Activated CD8-positive, alpha-beta memory T cell treated with anti-CD3 and anti-CD28 coated beads for 36 hours (primary cell): ENCODE measurements around the gene VEGFB. TPM values are rescaled to one million over a fixed set of nuclear protein-coding genes. Genes with fewer than 3 reads are reported as not detected.

Experiments used
- CTCF ChIA-PET: fragments of 350-600 bp; sonication (Branson Sonifier 250); formaldehyde crosslinking; loops from one replicate; lab custom pipeline; 2021; ENCODE audit warnings: antibody characterized with exemption; lab: Charles Lee
- POLR2A ChIA-PET: fragments of 350-600 bp; sonication (Branson Sonifier 250); formaldehyde crosslinking; loops from one replicate; lab custom pipeline; 2021; ENCODE audit warnings: antibody characterized with exemption; lab: Charles Lee
- total RNA-seq, 2 experiments: library from RNA; stranded (reverse); gene quantifications; one replicate each; pipeline ENCODE4 v1.2.3, GENCODE V29; 2021

Gene VEGFB
- total RNA-seq, 2 experiments from 2014 or later, result 83.0 to 86.8 TPM

GRCh38 chr11:64258946-64259532, 24.7 kb downstream of the VEGFB start:
- CTCF ChIA-PET, result interaction anchor here (1.3 to 2.0 kb wide), 2 partner anchors 10 to 12 kb away, joined by 4 to 7 read pairs; no protein-coding TSS in a partner anchor
- POLR2A ChIA-PET, result no interaction called here

DNA sequence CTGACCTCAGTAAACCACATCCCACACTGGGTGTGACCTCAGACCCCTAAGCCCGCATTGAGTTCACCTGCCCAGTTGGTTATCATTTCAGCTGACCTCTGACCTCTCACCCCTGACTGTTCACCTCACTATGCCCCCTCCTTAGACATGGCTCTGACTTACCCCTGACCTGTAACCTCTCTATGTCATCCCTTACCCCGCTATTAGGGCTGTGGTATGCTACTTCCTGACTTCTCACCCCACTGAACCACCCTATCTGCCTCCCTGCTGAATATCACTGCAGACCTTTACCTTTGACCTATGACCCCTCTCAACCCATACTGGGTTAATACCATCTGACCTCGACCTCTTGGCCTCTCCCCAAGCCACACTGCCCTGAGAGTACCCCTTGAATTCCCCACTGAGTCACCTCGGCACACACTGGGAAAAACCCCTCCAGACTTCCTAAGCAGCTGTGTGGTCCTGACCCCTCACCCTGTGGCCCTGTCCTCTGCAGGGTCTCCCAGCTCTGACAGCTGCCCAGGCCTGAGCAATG, 25.2 kb downstream of the VEGFB start:
- CTCF ChIA-PET, result interaction anchor here (1.3 kb wide), 1 partner anchor 12 kb away, joined by 4 read pairs; no protein-coding TSS in a partner anchor
- POLR2A ChIA-PET, result no interaction called here

DNA sequence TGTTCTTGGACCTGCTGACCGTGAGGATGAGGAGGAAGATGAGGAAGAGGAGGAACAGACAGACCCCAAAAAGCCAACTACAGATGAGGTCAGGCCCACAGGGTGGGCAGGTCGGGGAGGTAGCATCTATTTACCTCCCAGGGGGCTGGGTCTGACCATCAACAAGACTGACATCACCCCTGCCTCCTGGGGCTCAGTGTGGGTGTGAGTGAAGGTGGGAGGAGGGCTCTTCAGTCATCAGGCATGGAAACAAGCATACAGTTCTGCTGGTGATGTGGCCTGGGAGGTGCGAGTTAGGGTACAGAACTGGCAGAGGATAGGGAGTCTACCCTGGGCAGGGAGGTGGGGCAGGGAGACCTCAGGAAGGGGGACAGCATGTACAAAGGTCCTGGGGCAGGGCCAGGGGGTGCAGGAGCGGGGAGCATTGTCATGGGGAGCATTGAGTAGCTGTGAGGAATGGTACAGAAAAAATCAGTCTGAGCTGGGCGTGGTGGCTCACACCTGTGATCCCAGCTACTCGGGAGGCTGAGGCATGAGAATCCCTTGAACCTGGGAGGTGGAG, 25.8 kb downstream of the VEGFB start:
- ChIA-PET CTCF (interaction anchor here (0.8 kb wide), 1 partner anchor 10 kb away, joined by 3 read pairs; no protein-coding TSS in a partner anchor), POLR2A (no interaction called here)

GRCh38 chr11:64261556-64262080, 27.2 kb downstream of the VEGFB start:
- CTCF ChIA-PET, result interaction anchor here (1.0 to 1.2 kb wide), 2 partner anchors 10 to 15 kb away, joined by 4 read pairs; partner anchors contain the start of gene PPP1R14B
- POLR2A ChIA-PET, result interaction anchor here (1.0 kb wide), 1 partner anchor 43 kb away, joined by 4 read pairs; no protein-coding TSS in a partner anchor

DNA sequence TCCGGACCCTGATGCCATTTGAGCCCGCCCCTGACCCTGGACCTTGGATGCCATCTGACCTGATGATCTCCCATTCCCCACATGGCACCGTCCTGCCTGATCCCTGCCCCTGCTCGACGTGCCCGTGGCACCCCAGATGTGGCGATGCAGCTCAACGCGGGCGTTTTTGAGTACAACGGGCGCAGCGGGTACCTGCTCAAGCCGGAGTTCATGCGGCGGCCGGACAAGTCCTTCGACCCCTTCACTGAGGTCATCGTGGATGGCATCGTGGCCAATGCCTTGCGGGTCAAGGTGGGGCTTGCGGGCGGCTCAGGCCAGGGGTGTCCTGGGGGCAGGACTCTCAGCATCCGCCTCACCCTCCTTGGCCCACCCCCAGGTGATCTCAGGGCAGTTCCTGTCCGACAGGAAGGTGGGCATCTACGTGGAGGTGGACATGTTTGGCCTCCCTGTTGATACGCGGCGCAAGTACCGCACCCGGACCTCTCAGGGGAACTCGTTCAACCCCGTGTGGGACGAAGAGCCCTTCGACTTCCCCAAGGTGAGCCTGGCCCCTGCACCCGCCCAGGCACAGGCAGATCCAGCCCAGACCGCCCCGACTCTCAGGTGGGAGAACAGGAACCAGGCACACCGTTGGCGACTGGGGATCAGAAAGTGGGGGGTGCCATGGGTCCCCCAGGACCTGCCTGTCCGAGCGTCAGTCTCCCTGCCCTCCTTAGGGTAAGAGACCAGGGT, 28.1 kb downstream of the VEGFB start:
- CTCF ChIA-PET, result interaction anchor here (1.2 to 3.4 kb wide), 2 partner anchors 12 to 16 kb away, joined by 4 to 16 read pairs; partner anchors contain the start of genes PLCB3 and PPP1R14B
- POLR2A ChIA-PET, result interaction anchor here (0.5 kb wide), 1 partner anchor 17 kb away, joined by 5 read pairs; no protein-coding TSS in a partner anchor

DNA sequence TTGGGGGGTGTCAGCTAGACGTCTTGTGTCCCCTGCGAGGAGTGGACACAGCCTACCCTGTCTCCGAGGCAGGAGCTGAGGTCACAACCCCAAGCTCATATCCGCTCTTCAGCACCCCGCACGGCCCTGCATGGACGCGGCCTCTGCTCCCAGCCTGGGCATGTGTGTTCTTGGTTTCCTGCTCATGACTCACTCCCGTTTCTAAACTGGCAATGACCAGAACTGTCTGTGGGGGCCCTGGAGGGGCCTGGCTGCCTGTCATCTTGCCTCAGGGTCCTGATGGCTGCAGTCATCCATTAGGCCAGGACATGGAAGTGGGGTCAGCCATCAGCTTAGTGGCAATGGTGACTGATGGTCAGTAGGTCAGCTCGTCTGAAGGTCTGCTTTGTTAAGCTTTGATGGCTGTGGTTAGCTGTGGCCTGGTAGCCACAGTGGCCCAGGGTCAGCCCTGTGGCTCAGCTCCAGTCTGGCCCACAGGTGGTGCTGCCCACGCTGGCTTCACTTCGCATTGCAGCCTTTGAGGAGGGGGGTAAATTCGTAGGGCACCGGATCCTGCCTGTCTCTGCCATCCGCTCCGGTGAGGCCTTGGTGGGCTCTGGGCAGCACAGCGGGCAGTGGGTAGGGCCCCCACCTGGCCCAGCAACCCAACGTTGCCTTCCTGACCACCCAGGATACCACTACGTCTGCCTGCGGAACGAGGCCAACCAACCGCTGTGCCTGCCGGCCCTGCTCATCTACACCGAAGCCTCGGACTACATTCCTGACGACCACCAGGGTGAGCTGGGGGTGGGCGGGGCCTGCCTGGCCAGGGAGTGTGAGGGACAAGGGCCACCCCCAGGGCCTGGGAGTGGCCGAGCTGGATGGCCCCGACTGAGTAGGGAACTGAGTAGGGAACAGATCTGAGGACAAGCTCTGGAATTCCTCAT, 28.9 kb downstream of the VEGFB start:
- ChIA-PET CTCF (interaction anchor here (1.1 to 3.4 kb wide), 2 partner anchors 13 to 30 kb away, joined by 3 to 16 read pairs; partner anchors contain the start of gene PLCB3), POLR2A (interaction anchor here (0.5 kb wide), 1 partner anchor 18 kb away, joined by 5 read pairs; no protein-coding TSS in a partner anchor)

- POLR2A ChIA-PET, result no interaction called here
Observed at GRCh38 chr11:64263947-64264317, 29.5 kb downstream of the VEGFB start.

DNA sequence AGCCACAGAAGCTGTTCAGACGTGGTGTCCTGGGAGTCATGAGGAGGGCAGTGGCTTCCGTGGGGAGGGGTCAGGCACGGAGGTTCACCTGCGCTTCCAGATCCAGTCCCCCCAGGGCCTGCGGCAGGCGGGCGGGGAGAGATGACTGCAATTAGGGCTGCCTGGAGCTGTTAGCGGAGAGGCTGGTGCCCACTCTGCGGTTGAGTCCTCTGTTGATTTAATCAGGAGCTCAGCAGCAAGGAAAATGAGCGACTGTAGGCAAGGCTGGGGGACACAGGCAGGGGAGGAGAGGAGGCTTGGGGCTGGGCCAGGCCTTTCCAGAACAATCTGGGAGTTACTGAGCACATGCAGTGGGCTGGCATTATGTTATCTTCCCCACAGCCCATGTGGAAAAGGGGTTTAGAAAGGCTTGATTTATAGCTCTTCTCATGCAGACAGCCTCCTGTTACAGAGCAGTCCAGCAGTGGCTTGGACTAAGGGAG, 30.0 kb downstream of the VEGFB start:
- POLR2A ChIA-PET, result interaction anchor here (0.5 kb wide), 1 partner anchor 11 kb away, joined by 7 read pairs; no protein-coding TSS in a partner anchor
- CTCF ChIA-PET, result interaction anchor here (1.0 to 3.4 kb wide), 4 partner anchors 14 to 40 kb away, joined by 3 to 16 read pairs (median 4); partner anchors contain the start of gene PLCB3

More at GRCh38 chr11:64263947-64264317, 29.5 kb downstream of the VEGFB start:
- CTCF ChIA-PET, result interaction anchor here (1.0 to 3.4 kb wide), 4 partner anchors 13 to 40 kb away, joined by 3 to 16 read pairs (median 4); partner anchors contain the start of gene PLCB3

DNA sequence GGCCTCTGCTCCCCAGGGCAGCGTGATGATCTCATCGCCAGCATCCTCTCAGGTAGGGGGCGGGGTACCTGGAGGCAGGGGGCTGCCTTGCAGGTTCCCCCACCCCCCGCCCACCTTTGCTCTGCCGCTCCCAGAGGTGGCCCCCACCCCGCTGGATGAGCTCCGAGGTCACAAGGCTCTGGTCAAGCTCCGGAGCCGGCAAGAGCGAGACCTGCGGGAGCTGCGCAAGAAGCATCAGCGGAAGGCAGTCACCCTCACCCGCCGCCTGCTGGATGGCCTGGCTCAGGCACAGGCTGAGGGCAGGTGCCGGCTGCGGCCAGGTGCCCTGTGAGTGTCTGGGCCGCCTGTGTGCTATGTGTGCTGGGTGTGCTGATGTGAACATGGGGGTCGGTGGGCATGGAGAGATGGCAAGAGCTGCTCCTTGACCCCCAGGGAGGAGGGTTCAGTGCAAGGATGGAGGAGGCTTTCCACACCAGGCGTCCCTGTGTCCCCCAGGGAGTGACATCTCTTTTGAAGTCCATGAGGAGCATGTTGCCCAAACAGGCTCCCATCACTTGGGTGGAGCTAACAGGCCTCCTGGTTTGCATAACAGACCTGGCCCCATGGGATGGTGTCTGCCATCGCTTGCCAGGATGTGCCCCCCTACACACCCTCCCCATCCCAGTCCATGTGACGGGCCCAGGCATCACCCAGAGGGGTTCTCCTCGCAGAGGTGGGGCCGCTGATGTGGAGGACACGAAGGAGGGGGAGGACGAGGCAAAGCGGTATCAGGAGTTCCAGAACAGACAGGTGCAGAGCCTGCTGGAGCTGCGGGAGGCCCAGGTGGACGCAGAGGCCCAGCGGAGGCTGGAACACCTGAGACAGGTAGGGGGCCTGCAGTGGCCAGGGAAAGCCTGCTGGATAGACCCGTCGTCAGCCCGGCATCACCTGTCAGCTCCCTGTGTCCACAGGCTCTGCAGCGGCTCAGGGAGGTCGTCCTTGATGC, 31.1 kb downstream of the VEGFB start:
- ChIA-PET CTCF (interaction anchor here (1.0 to 3.4 kb wide), 3 partner anchors 15 to 39 kb away, joined by 3 to 16 read pairs (median 4); partner anchors contain the start of gene PLCB3), POLR2A (interaction anchor here (0.5 to 0.6 kb wide), 2 partner anchors 10 to 1349 kb away, joined by 3 to 7 read pairs; no protein-coding TSS in a partner anchor)

DNA sequence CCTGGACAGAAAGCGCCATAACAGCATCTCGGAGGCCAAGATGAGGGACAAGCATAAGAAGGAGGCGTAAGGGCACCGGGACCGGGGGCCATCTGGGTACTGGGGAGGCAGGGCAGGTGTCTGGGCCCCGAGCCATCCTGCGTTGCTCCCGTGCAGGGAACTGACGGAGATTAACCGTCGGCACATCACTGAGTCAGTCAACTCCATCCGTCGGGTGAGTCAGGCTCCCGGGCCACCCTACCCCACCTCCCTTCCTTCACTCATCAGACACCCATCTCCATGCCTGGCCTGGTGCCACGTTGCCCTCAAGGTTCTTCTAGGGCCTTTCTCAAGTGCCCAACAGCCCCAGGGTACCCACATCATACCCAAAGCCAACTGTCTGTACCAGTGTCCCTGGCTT, 32.0 kb downstream of the VEGFB start:
- POLR2A ChIA-PET, result no interaction called here
- CTCF ChIA-PET, result interaction anchor here (1.1 to 4.1 kb wide), 2 partner anchors 11 to 16 kb away, joined by 3 to 39 read pairs; partner anchors contain the start of gene PLCB3

DNA sequence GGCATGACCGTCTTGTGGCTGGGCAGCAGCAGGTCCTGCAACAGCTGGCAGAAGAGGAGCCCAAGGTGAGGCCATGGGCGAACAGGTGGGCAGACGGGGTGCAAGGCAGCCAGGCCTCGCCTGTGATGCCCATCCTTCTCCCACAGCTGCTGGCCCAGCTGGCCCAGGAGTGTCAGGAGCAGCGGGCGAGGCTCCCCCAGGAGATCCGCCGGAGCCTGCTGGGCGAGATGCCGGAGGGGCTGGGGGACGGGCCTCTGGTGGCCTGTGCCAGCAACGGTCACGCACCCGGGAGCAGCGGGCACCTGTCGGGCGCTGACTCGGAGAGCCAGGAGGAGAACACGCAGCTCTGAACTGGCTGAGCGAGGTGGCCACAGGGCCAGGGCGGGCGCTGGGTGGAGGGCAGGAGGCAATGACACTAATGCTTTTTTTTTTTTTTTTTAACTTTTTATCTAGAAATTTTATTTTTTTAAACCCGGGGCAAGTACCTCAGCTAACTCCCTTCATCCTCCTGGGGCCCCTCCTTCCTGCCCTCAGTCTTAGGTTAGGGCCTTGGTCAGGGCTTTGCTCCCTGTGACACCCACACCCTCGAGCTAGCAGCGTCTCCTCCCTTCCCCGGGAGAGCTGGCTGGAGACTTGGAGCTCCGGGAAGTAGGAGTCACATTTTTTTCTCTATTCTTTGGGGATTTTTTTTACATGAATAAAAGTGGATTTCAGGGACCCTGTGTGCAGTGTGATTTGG, 33.0 kb downstream of the VEGFB start:
- ChIA-PET POLR2A (interaction anchor here (0.7 to 4.3 kb wide), 5 partner anchors 15 to 61 kb away, joined by 3 to 20 read pairs (median 4); partner anchors contain the start of genes FKBP2, NUDT22, PLCB3 and TRPT1), CTCF (interaction anchor here (0.7 to 4.1 kb wide), 8 partner anchors 10 to 63 kb away, joined by 3 to 39 read pairs (median 4); partner anchors contain the start of genes CATSPERZ, PLCB3, PRDX5 and TRMT112)

GRCh38 chr11:64268025-64268892, 33.9 kb downstream of the VEGFB start:
- ChIA-PET POLR2A (interaction anchor here (0.5 to 4.3 kb wide), 10 partner anchors 10 to 1492 kb away, joined by 3 to 22 read pairs (median 8); partner anchors contain the start of genes BAD, FERMT3, FKBP2 and GPR137), CTCF (interaction anchor here (0.7 to 4.1 kb wide), 10 partner anchors 11 to 64 kb away, joined by 3 to 39 read pairs (median 5); partner anchors contain the start of genes CATSPERZ, FERMT3, PLCB3 and PPP1R14B)

- ChIA-PET CTCF (interaction anchor here (0.6 to 4.1 kb wide), 10 partner anchors 12 to 64 kb away, joined by 3 to 39 read pairs (median 4); partner anchors contain the start of genes CATSPERZ, FERMT3, PLCB3 and PPP1R14B), POLR2A (interaction anchor here (0.5 to 4.3 kb wide), 8 partner anchors 11 to 1493 kb away, joined by 4 to 22 read pairs (median 18); partner anchors contain the start of genes BAD, FERMT3, FKBP2 and GPR137)
Observed at GRCh38 chr11:64268893-64269539, 34.6 kb downstream of the VEGFB start.
